Smooth muscle cell (in vitro differentiated cells): ENCODE data around the gene NCAPG2. TPM values are rescaled to one million over a fixed set of nuclear protein-coding genes. Genes with fewer than 3 reads are reported as not detected.

Experiments used
- DNase-seq: peaks from one replicate; lab custom pipeline; 2025; ENCODE audit not compliant: unreplicated experiment; lab: John Stamatoyannopoulos, UW
- H2AFZ ChIP-seq: fragments of 200-600 bp; sonication (generic); 2 replicates; pipeline ENCODE4 v1.6.0; 2016; ENCODE audit warnings: antibody characterized with exemption, low read depth, mild to moderate bottlenecking
- H3F3A ChIP-seq: fragments of 200-600 bp; sonication (generic); 2 replicates; pipeline ENCODE4 v1.6.0; 2017; ENCODE audit warnings: antibody characterized with exemption, low read depth
- H3K27ac ChIP-seq: fragments of 200-600 bp; sonication (generic); 2 replicates; pipeline ENCODE4 v1.5.1; 2016; ENCODE audit warnings: low read depth, mild to moderate bottlenecking
- H3K27me3 ChIP-seq: fragments of 200-600 bp; sonication (generic); 2 replicates; pipeline ENCODE4 v1.6.1; 2016; ENCODE audit warnings: low read depth, mild to moderate bottlenecking
- H3K36me3 ChIP-seq: fragments of 200-600 bp; sonication (generic); 2 replicates; pipeline ENCODE4 v1.5.1; 2016; ENCODE audit warnings: low read depth
- H3K4me1 ChIP-seq: fragments of 200-600 bp; sonication (generic); 2 replicates; pipeline ENCODE4 v1.5.1; 2016; ENCODE audit warnings: low read depth
- H3K4me2 ChIP-seq: fragments of 200-600 bp; sonication (generic); 2 replicates; pipeline ENCODE4 v1.6.0; 2016; ENCODE audit warnings: mild to moderate bottlenecking
- H3K4me3 ChIP-seq: fragments of 200-600 bp; sonication (generic); 2 replicates; pipeline ENCODE4 v1.5.1; 2016; ENCODE audit warnings: mild to moderate bottlenecking
- H3K79me2 ChIP-seq: fragments of 200-600 bp; sonication (generic); 2 replicates; pipeline ENCODE4 v1.6.0; 2016; ENCODE audit warnings: low read depth, mild to moderate bottlenecking
- H3K9ac ChIP-seq: fragments of 200-600 bp; sonication (generic); 2 replicates; pipeline ENCODE4 v1.6.0; 2016; ENCODE audit warnings: low read depth
- H3K9me3 ChIP-seq: fragments of 200-600 bp; sonication (generic); replicated peaks from 2 replicates; pipeline ENCODE4 v1.5.1; 2016; ENCODE audit warnings: low read depth
- H4K20me1 ChIP-seq: fragments of 200-600 bp; sonication (generic); 2 replicates; pipeline ENCODE4 v1.6.0; 2016; ENCODE audit warnings: low read depth
- WGBS: methylation state at CpG from one replicate; pipeline ENCODE4 v1.1.7; 2016; ENCODE audit warnings: low lambda C conversion rate; 5-methylcytosine and 5-hydroxymethylcytosine counted together
- polyA plus RNA-seq: library from polyadenylated mRNA; unstranded; fragments of >200 nt; fragmentation: Nextera tagmentation; extraction: Ambion mirVana; gene quantifications from 2 replicates; pipeline ENCODE4 v1.2.1, GENCODE V29; 2016
- total RNA-seq: library from RNA; depleted of rRNA; stranded (reverse); fragments of >200 nt; gene quantifications from 2 replicates; pipeline ENCODE4 v1.2.3, GENCODE V29; 2014
- TF ChIP-seq, protein P1 (sequence below): fragments of 200-600 bp; sonication (generic); IDR thresholded peaks from 2 replicates; pipeline ENCODE4 v1.5.1; 2017; ENCODE audit warnings: borderline replicate concordance, mild to moderate bottlenecking, antibody characterized with exemption; ENCODE audit not compliant: insufficient read depth, poor library complexity, severe bottlenecking

NCAPG2 gene
- total and polyA plus RNA-seq, 2 experiments from 2014 or later, result 9.9 to 12.5 TPM

DNA sequence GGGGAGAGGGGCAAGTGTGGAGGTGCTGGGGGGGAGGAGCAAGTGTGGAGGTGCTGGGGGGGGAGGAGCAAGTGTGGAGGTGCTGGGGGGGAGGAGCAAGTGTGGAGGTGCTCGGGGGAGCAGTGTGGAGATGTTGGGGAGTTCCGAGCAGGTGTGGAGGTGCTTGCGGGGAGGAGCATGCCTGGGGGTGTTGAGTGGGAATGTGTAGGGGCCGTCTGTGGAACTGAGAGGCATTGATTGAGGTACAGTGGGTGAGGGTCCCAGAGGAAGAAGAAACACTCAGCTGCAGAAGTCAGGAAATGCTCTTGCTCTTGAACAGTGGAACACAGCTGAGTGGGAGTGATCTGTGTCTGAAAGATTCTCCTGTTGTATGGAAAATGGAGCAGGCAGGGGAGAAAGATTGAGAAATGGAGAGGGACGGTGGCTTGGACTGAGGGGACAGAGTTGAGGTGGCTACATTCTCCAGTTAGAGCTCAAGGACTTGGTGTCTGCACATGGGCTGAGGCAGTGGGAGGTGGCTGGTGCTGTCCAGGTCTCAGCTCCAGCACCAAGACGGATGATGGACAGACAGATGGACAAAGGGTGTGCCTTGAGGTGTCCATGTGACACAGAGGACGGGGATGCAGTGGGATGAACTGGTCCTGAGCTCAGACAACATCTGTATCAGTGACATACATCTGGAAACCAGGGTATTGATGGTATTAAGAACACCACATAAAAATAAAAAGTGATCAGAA, 25.2 kb upstream of the NCAPG2 start:
- Histone ChIP-seq H3K79me2 (no peaks in the 10 kb centered on the region), H2AFZ (no peak overlapping the region), H3K27ac (no peak overlapping the region), H3K36me3 (no peaks in the 10 kb centered on the region), H3K9ac (no peak overlapping the region), H3K4me1 (no peaks in the 10 kb centered on the region), H3K9me3 (no peaks in the 10 kb centered on the region), H3K4me3 (no peak overlapping the region), H4K20me1 (no peaks in the 10 kb centered on the region), H3K27me3 (no peaks in the 10 kb centered on the region), H3K4me2 (no peak overlapping the region), H3F3A (no peaks in the 10 kb centered on the region)
- 100% methylated on average over 3 of the region's 7 CpGs for WGBS
- TF ChIP-seq, protein P1, sequence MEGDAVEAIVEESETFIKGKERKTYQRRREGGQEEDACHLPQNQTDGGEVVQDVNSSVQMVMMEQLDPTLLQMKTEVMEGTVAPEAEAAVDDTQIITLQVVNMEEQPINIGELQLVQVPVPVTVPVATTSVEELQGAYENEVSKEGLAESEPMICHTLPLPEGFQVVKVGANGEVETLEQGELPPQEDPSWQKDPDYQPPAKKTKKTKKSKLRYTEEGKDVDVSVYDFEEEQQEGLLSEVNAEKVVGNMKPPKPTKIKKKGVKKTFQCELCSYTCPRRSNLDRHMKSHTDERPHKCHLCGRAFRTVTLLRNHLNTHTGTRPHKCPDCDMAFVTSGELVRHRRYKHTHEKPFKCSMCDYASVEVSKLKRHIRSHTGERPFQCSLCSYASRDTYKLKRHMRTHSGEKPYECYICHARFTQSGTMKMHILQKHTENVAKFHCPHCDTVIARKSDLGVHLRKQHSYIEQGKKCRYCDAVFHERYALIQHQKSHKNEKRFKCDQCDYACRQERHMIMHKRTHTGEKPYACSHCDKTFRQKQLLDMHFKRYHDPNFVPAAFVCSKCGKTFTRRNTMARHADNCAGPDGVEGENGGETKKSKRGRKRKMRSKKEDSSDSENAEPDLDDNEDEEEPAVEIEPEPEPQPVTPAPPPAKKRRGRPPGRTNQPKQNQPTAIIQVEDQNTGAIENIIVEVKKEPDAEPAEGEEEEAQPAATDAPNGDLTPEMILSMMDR, result no peak
- no peak for DNase-seq

DNA sequence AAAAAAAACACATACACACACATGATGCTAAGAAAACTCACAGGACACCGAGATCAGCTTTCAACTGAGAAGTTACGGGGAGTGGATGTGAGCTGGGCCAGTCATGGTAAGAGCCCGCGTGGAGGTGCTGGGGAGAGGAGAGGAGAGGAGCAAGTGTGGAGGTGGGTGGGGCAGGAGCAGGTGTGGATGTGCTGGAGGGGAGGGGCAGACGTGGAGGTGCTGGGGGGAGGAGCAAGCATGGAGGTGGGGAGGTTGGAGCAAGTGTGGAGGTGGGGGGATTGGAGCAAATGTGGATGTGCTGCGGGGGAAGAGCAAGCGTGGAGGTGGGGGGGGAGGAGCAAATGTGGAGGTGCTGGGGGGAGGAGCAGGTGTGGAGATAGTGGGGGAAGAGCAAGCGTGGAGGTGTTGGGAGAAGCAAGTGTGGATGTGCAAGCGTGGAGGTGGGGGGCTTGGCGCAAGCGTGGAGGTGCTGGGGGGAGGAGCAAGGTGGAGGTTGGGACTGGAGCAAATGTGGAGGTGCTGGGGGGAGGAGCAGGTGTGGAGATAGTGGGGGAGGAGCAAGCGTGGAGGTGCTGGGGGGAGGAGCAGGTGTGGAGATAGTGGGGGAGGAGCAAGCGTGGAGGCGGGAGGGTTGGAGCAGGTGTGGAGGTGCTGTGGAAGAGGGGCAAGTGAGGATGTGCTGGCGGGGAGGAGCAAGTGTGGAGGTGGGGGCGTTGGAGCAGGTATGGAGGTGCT, 24.5 kb upstream of the NCAPG2 start:
- H3K4me3 ChIP-seq, result no peak overlapping the region

DNA sequence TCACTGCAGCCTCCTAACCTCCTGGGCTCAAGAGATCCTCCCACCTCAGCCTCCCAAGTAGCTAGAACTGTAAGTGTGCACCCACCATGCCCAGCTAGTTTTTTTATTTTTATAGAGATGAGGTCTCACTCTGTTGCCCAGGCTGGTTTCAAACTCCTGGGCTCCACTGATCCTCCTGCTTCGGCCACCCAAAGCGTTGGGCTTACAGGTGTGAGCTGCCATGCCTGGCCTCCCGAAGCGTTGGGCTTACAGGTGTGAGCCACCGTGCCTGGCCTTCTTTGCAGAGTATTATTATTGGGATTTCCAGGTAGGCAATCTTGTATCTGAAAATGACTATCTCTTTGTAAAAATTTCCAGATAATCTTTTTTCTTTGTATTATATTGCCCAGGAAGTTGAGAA, 23.1 kb upstream of the NCAPG2 start:
- no peak overlapping the region for H3K9ac ChIP-seq
- no peaks in the 10 kb centered on the region for H4K20me1 ChIP-seq
- no peak overlapping the region for H2AFZ ChIP-seq
- H3K36me3 ChIP-seq, result no peaks in the 10 kb centered on the region
- WGBS, result 96% methylated on average over 5 of the region's 5 CpGs
- no peak for DNase-seq
- no peaks in the 10 kb centered on the region for H3K79me2 ChIP-seq
- H3K4me3 ChIP-seq, result no peak overlapping the region
- H3K4me1 ChIP-seq, result no peaks in the 10 kb centered on the region
- H3K27me3 ChIP-seq, result no peaks in the 10 kb centered on the region
- H3K4me2 ChIP-seq, result no peak overlapping the region
- H3F3A ChIP-seq, result no peaks in the 10 kb centered on the region
- no peak overlapping the region for H3K27ac ChIP-seq
- TF ChIP-seq, protein P1, result no peak
- H3K9me3 ChIP-seq, result no peaks in the 10 kb centered on the region

More for the DNA sequence above, 24.5 kb upstream of the NCAPG2 start:
- no peaks in the 10 kb centered on the region for H3K9me3 ChIP-seq
- H3F3A ChIP-seq, result no peaks in the 10 kb centered on the region
- H4K20me1 ChIP-seq, result no peaks in the 10 kb centered on the region
- 95% methylated on average over 9 of the region's 16 CpGs for WGBS
- TF ChIP-seq, protein P1, result no peak
- H3K4me2 ChIP-seq, result no peak overlapping the region
- H3K36me3 ChIP-seq, result no peaks in the 10 kb centered on the region
- H3K79me2 ChIP-seq, result no peaks in the 10 kb centered on the region
- H3K9ac ChIP-seq, result no peak overlapping the region
- H3K27me3 ChIP-seq, result no peaks in the 10 kb centered on the region
- DNase-seq, result no peak
- H3K27ac ChIP-seq, result no peak overlapping the region
- H2AFZ ChIP-seq, result no peak overlapping the region
- H3K4me1 ChIP-seq, result no peaks in the 10 kb centered on the region
